Astrocyte (in vitro differentiated cells and primary cell): ENCODE data around the gene SOBP.

Experiments
- EZH2 ChIP-seq: IDR thresholded peaks from 2 replicates; pipeline ENCODE4 v1.6.1; 2012; ENCODE audit warnings: mild to moderate bottlenecking, low read length, inconsistent platforms; ENCODE audit not compliant: insufficient read depth
- TF ChIP-seq, protein P1 (sequence below): IDR thresholded peaks from 2 replicates; pipeline ENCODE4 v1.5.1; 2011; ENCODE audit warnings: low read depth, mild to moderate bottlenecking, inconsistent platforms, low read length, moderate library complexity; ENCODE audit not compliant: insufficient read depth

DNA sequence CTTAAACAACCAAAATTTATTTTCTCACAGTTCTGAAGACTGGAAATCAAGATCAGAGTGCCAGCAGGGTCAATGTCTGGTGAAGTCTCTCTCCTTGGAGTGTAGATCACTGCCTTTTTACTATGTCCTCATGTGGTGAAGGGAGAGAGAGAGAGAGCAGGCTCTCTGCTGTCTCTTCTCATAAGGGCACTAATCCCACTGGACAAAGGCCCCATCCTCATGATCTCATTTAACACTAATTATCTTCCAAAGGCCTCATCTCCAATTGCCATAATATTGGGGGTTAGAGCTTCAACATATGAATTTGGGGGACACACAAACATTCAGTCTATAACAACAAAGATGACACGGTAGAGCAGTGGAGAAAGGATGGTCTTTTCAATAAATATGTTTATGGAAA lies 27.4 kb downstream of the SOBP start:
- TF ChIP-seq, protein P1, sequence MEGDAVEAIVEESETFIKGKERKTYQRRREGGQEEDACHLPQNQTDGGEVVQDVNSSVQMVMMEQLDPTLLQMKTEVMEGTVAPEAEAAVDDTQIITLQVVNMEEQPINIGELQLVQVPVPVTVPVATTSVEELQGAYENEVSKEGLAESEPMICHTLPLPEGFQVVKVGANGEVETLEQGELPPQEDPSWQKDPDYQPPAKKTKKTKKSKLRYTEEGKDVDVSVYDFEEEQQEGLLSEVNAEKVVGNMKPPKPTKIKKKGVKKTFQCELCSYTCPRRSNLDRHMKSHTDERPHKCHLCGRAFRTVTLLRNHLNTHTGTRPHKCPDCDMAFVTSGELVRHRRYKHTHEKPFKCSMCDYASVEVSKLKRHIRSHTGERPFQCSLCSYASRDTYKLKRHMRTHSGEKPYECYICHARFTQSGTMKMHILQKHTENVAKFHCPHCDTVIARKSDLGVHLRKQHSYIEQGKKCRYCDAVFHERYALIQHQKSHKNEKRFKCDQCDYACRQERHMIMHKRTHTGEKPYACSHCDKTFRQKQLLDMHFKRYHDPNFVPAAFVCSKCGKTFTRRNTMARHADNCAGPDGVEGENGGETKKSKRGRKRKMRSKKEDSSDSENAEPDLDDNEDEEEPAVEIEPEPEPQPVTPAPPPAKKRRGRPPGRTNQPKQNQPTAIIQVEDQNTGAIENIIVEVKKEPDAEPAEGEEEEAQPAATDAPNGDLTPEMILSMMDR: no peak
- no peak for TF ChIP-seq EZH2
